Stimulated activated CD8-positive, alpha-beta memory T cell treated with anti-CD3 and anti-CD28 coated beads, Interleukin-7, amount 100 ng/mL, for 4 hours (primary cell): ENCODE results near the gene RASAL2.
A peak's percentile ranks its signal among the peaks of the same experiment; 100 is the strongest.
"Not testable (repeated sequence)": the region's sequence is repeated elsewhere in the genome, so short reads cannot be mapped to it uniquely, and the experiment has no call there.

Experiments used
- DNase-seq, 2 donors: peaks; one replicate each; pipeline ENCODE4 v3.0.0-alpha.2; 2020; ENCODE audit warnings: low read depth in 2 of 2

RASAL2 gene

DNA sequence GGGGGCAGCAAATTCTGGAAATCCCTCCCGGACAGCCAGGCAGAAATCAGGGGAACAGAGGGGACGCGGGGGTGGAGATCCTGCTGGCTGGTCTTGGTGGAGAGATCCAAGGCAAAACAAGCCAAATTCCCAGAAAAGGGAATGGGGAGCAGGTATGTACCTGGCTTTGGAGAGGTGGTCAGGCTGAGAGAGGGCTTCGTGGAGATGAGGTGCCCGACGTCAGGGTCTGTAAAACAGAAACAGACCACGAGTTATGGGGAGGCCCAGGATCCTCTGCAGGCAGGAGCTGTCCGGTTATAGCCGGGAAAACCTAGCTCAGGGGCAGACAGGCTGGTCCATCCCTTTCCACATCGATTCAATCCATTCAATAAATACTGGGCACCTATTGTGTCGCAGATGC, 398.4 kb downstream of the RASAL2 start:
- no peak for DNase-seq

DNA sequence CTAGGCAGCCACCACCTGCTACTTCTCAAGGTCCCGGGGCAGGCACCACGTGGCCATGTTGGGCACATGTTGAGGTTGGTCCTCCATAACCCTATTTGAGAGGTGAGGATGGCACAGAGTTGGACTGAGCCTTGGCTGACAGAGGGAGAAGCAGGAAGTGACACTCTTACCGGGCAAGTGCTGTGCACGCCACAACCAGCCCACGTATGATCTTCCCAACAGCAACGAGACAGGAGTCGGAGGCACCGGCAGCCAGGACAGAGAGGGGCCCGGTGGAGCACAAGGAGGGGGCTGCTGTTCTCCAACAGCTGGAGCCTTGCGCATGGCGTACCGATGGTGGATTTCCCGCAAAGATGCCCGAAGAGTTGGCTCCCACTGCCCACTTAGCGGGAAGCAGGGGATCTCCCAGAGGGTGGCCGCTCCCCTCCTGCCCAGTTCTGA, 399.4 kb downstream of the RASAL2 start:
- DNase-seq, result no peak

DNA sequence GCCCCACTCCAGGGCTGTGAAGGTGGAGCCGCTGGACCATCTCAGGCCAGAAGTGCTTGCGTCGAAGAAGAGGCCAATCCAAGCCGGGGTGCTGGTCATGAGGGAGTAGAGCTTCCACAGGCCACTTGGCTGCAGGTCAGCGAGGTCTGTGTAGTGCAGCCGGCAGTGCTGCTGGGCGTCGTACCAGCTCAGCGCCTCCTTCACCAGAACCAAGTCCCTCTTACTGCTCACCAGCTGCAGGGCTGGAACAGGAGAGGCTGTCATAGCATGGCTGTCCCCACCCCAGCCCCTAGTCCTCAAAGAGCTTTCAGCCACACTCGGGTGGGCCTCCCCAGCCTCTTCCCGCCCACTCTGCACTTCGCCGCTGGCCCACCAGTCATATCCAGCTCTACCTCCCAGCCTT, 400.7 kb downstream of the RASAL2 start:
- DNase-seq, result no peak

- no peak for DNase-seq
These were observed 401.3 kb downstream of the RASAL2 start for GRCh38 chr1:178495158-178495557.

DNA sequence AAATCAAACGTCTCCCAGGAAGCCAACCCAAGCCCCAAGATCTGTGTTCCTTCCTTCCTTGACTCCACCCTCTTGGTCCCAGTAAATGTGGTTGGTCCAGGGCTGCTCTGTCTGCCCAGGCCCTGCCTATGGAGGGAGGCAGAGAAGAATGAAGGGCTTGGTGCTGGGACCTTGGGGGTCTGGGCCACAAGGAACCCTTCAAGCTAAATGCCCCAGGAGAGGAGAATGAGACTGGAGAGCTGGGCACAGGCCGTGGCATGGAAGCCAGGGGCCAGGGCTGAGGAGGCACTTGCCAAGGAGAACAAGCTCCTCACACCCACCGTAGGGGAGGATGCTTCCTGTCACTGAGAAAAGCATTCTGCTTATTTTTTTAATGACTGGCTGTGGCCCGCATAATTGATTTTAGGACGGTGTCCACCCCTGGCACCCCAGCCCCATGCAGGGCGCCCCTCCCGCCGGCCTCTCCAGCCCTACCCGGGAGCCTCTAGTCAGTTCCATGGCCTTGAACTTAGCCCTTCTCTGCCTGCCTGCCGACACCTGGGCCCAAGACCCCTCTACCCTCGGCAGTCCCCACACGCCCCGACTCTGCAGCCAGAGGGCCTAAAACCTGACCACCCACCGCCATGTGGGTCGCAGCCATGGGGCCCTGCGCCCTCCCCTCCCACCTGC, 402.0 kb downstream of the RASAL2 start:
- DNase-seq, result no peak

DNA sequence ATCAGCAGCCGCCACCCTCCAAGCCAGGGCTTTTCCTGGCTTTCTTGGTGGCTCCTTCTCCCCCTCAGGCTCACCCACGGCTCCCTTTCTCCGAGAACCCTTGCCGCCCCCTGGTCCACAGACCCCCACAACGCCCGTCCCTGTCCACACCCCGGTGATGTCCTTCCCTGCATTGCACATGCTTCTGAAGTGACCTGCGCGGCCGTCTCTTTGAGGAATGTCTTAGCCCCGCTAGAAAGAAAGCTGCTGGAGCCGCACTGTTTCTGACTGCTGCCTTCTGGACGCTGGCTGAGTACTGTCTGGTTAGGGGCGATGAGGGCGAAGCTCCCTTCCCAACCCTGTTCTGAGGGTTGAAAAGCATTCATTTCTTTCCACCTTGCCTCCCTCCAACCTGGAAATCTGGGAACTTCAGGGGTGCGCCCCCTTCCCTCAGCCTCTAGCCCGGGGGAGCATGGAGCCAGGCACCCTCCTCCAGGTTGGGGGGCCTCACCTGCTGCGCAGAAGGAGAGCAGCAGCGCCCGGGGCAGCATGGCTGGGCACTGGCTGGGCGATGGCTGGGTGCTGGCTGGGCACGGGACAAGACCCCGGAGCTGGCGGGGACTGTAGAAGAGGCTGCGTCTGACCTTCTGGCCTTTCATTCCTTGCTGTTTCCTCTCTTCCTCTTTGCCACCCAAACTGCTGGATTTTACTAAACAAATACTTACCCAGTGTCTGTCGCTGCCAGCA, 402.7 kb downstream of the RASAL2 start, which contains the start of gene CLEC20A:
Gene CLEC20A (minus strand): TSS at position 555 of the 726 bp plus-strand sequence. CDS start 25 bp downstream, at position 530.
- no peak for DNase-seq

GRCh38 chr1:178497903-178498478, 404.1 kb downstream of the RASAL2 start:
- no peak for DNase-seq

DNA sequence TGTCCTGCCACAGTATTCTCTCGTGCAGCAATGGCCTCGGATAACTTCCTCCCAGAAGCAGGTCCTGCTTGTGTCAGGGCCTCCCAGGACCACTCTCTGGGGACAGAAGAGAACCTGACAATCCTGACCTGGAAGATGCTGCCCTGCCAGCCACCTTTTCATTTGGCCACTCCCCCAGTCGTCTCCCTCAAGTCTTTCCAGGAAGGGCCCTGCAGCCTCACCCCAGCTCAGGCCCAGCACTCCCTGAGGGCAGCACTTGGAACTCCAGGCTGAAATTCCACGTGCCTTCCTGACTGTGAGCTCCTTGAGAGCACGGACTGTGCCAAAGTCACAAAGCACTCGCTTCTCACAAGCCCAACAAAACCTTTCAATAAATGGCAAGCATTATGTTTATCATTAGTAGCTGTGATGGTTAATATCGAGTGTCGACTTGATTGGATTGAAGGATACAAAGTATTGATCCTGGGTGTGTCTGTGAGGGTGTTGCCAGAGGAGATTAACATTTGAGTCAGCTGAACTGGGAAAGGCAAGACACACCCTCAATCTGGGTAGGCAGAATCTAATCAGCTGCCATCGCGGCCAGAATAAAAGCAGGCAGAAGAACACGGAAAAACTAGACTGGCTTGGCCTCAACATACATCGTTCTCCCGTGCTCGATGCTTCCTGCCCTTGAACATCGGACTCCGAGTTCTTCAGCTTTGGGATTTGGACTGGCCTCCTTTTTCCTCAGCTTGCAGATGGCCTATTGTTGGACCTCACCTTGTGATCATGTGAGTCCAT, 405.2 kb downstream of the RASAL2 start:
- no peak for DNase-seq

- DNase-seq, result no peak
These were observed 406.3 kb downstream of the RASAL2 start for GRCh38 chr1:178500091-178500770.

- DNase-seq, result no peak
These were observed 407.1 kb downstream of the RASAL2 start for GRCh38 chr1:178500936-178501554.

GRCh38 chr1:178501705-178502329, 407.9 kb downstream of the RASAL2 start:
- peak; percentile 3 to 16 for DNase-seq

DNA sequence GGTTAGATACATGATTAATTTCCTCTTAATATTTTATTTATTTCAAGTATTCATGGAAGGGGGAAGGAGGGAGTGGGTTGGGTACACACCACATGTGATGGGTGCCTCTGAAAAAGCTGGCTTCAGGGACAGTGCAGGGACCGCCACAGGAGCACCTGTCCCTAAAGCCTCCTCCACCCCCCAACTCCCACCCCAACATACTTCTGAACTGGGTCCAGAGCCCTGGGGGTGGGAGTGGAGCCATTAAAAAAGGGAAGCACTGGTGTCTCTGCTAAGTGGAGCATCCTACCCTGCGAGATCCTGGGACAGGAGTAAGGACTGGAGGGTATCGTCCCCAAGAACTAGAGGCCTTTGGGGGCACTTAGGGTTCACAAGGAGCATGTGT, 408.4 kb downstream of the RASAL2 start:
- no peak for DNase-seq

GRCh38 chr1:178502856-178503255, 409.0 kb downstream of the RASAL2 start:
- DNase-seq, result no peak

GRCh38 chr1:178503316-178503715, 409.4 kb downstream of the RASAL2 start:
- not testable (repeated sequence) for DNase-seq

GRCh38 chr1:178503849-178504248, 409.9 kb downstream of the RASAL2 start:
- DNase-seq, result no peak

DNA sequence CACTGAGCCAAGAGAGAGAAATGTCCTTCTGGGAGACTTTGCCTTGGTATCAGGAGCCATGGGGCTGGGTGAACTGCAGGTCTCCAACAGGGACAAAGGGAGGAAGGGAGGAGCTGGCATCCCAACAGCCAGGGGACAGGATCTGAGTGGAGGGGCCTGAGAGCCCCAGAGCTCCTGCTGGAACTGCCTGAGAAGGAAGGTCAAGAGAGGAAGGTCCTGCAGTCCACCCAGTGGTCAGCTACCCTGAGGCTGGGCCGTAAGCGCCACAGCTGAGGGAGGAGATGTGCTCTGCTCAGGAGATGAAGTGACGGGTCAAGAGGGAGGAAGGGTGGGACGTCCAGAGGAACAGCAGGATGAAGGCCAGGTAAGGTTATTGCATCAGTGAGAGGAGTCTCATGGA, 410.4 kb downstream of the RASAL2 start:
- DNase-seq, result no peak

- no peak for DNase-seq
These were observed 412.3 kb downstream of the RASAL2 start for GRCh38 chr1:178506177-178506576.

DNA sequence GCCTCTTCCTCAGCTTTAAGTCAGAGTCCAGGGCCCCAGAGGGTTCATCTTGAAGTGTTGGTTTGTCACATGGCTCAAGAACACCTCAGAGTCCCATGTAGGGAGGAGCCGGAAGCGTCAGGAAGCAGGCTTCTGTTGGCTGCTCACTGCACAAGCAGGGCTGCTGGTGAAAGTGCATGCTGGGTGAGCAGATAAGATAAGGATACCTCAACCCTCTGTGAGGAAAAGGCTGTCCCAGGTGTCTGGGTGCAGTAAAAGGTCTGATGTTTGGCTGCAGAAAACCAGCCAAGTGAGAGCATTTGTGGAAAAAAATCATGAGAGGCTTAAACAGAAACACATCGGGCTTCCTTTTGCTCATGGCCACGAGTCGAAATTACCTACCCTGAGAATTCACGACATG, 412.8 kb downstream of the RASAL2 start:
- no peak for DNase-seq

GRCh38 chr1:178509414-178510007, 415.6 kb downstream of the RASAL2 start:
- no peak for DNase-seq

DNA sequence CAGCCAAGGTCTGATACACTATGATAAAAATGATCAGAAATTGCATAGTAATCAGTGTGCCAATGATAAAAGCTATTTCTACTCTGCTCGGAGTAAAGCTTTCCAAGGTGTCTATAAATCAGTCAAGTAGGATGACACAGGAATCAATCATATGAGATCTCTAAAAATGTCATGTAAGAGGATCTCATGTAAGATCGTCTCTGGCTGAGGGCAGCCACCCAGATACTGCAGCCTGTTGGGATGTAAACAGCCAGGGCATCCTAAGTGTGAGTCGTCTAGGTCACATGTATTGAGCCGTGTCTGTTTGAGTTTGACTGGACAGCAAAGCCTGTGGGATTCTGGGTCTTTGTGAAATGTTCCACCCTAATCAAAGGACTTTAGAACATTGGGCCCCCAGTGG, 416.3 kb downstream of the RASAL2 start:
- DNase-seq, result no peak
